Caco-2 (cell line): ENCODE measurements around the gene CTNND2. TPM values are rescaled to one million over a fixed set of nuclear protein-coding genes. Genes with fewer than 3 reads are reported as not detected.

Source experiments
- BruUV-seq: library from RNA; stranded (reverse); fragments of 400-500 nt; replicated peaks from 2 replicates; lab custom pipeline; 2021; lab: Mats Ljungman, UMichigan
- CTCF ChIA-PET: fragments of 300-600 bp; sonication (Branson Sonifier 250); formaldehyde crosslinking; loops from one replicate; lab custom pipeline; 2022; ENCODE audit warnings: antibody characterized with exemption; lab: Charles Lee
- POLR2A ChIA-PET: fragments of 300-600 bp; sonication (Branson Sonifier 250); formaldehyde crosslinking; loops from one replicate; lab custom pipeline; 2022; ENCODE audit warnings: antibody characterized with exemption; lab: Charles Lee
- DNase-seq, 2 experiments: peaks; one replicate each; pipeline versions ENCODE4 v3.0.0 to v3.0.0-alpha.2; 2020 to 2022
- H3K27me3 ChIP-seq: replicated peaks from 2 replicates; pipeline ENCODE4 v1.6.0; 2011; ENCODE audit warnings: low read length; ENCODE audit not compliant: control insufficient read depth, insufficient read depth
- H3K36me3 ChIP-seq: 2 replicates; pipeline ENCODE4 v1.5.1; 2011; ENCODE audit warnings: low read length; ENCODE audit not compliant: control insufficient read depth, insufficient read depth
- H3K4me1 ChIP-seq: fragments of 250-450 bp; sonication (Bioruptor Pico); 2 replicates; pipeline ENCODE4 v1.5.1; 2020; ENCODE audit warnings: mild to moderate bottlenecking
- H3K4me3 ChIP-seq: 2 replicates; pipeline ENCODE4 v1.5.1; 2011; ENCODE audit warnings: low read depth, mild to moderate bottlenecking, control low read depth, low read length
- H3K9me3 ChIP-seq: fragments of 250-450 bp; sonication (Bioruptor Pico); 2 replicates; pipeline ENCODE4 v1.5.1; 2020; ENCODE audit warnings: mild to moderate bottlenecking, moderate library complexity
- H3K27ac Mint-ChIP-seq: one replicate; pipeline ENCODE4 v1.8.0; 2022; ENCODE audit warnings: mixed read lengths; ENCODE audit not compliant: unreplicated experiment
- H3K27me3 Mint-ChIP-seq: one replicate; pipeline ENCODE4 v1.8.0; 2022; ENCODE audit warnings: mixed read lengths; ENCODE audit not compliant: insufficient read depth, unreplicated experiment
- H3K36me3 Mint-ChIP-seq: one replicate; pipeline ENCODE4 v1.8.0; 2022; ENCODE audit warnings: mild to moderate bottlenecking, mixed read lengths; ENCODE audit not compliant: insufficient read depth, unreplicated experiment
- H3K4me1 Mint-ChIP-seq: one replicate; pipeline ENCODE4 v1.8.0; 2022; ENCODE audit warnings: low read depth, mixed read lengths; ENCODE audit not compliant: unreplicated experiment
- H3K4me3 Mint-ChIP-seq: one replicate; pipeline ENCODE4 v1.8.0; 2022; ENCODE audit warnings: mild to moderate bottlenecking, moderate library complexity, mixed read lengths; ENCODE audit not compliant: unreplicated experiment
- H3K9me3 Mint-ChIP-seq: one replicate; pipeline ENCODE4 v1.8.0; 2022; ENCODE audit warnings: mixed read lengths; ENCODE audit not compliant: unreplicated experiment
- CTCF ChIP-seq, 2 experiments: fragments of 200-600 bp in 1 of 2; IDR thresholded peaks; 1 replicate in 1 of 2; 2 replicates in 1 of 2; pipeline versions ENCODE4 v1.5.1 to v1.8.0; 2011 to 2022; ENCODE audit warnings: antibody characterized with exemption in 1 of 2, control low read depth in 1 of 2, inconsistent platforms in 1 of 2, low read depth in 1 of 2, low read length in 1 of 2, mild to moderate bottlenecking in 1 of 2, moderate library complexity in 1 of 2; ENCODE audit not compliant: insufficient read depth in 1 of 2, severe bottlenecking in 1 of 2, unreplicated experiment in 1 of 2
- intact Hi-C: fragments of 100-400 bp; cut with micrococcal nuclease; formaldehyde crosslinking; loops from one replicate; pipeline ENCODE4 v1.10.0; 2022; ENCODE audit not compliant: unreplicated experiment
- total RNA-seq: library from RNA; stranded (reverse); gene quantifications from 2 replicates; pipeline ENCODE4 v1.2.3, GENCODE V29; 2022

CTNND2 gene
- total RNA-seq, 1 experiment from 2014 or later: 0.32 TPM

GRCh38 chr5:11679676-11680075 is 224.6 kb downstream of the CTNND2 start:
- no peak for TF ChIP-seq CTCF (IDR thresholded peaks at IDR 0.05; ENCODE audit: insufficient read depth in 1 of 2, low read depth in 1 of 2, low read length in 1 of 2, severe bottlenecking in 1 of 2, unreplicated experiment in 1 of 2)
- no peaks in the 10 kb centered on the region for H3K27me3 Mint-ChIP-seq
- no peak overlapping the region for H3K27ac Mint-ChIP-seq
- intact Hi-C loops: no loop called here
- Histone ChIP-seq H3K36me3 (no peaks in the 10 kb centered on the region), H3K4me3 (no peak overlapping the region), H3K27me3 (no peaks in the 10 kb centered on the region), H3K9me3 (no peaks in the 10 kb centered on the region), H3K4me1 (no peaks in the 10 kb centered on the region)
- CTCF ChIA-PET: no interaction called here
- H3K4me1 Mint-ChIP-seq: no peaks in the 10 kb centered on the region
- POLR2A ChIA-PET: no interaction called here
- H3K36me3 Mint-ChIP-seq: peaks cover 4% of the 10 kb centered on the region
- no peak overlapping the region for H3K4me3 Mint-ChIP-seq
- DNase-seq: no peak
- no TSS peak for BruUV-seq
- H3K9me3 Mint-ChIP-seq: no peaks in the 10 kb centered on the region

GRCh38 chr5:11675184-11675583 is 229.1 kb downstream of the CTNND2 start:
- Mint-ChIP-seq H3K4me1 (no peaks in the 10 kb centered on the region), H3K27me3 (peaks cover 7% of the 10 kb centered on the region), H3K27ac (no peak overlapping the region), H3K36me3 (peaks cover 4% of the 10 kb centered on the region), H3K4me3 (no peak overlapping the region), H3K9me3 (peaks cover 11% of the 10 kb centered on the region)
- Histone ChIP-seq H3K27me3 (no peaks in the 10 kb centered on the region), H3K4me3 (no peak overlapping the region), H3K36me3 (no peaks in the 10 kb centered on the region), H3K9me3 (no peaks in the 10 kb centered on the region), H3K4me1 (no peaks in the 10 kb centered on the region)
- ChIA-PET POLR2A (no interaction called here), CTCF (no interaction called here)
- BruUV-seq: no TSS peak
- DNase-seq: no peak
- TF ChIP-seq CTCF (IDR thresholded peaks at IDR 0.05; ENCODE audit: insufficient read depth in 1 of 2, low read depth in 1 of 2, low read length in 1 of 2, severe bottlenecking in 1 of 2, unreplicated experiment in 1 of 2): no peak
- intact Hi-C loops: no loop called here

GRCh38 chr5:11672385-11673085 is 231.7 kb downstream of the CTNND2 start:
- DNase-seq: no peak
- no peaks in the 10 kb centered on the region for H3K36me3 ChIP-seq
- Mint-ChIP-seq H3K36me3 (peaks cover 4% of the 10 kb centered on the region), H3K27me3 (peaks cover 10% of the 10 kb centered on the region), H3K4me1 (no peaks in the 10 kb centered on the region), H3K4me3 (no peak overlapping the region), H3K9me3 (peaks cover 11% of the 10 kb centered on the region), H3K27ac (no peak overlapping the region)
- intact Hi-C loops: no loop called here
- no TSS peak for BruUV-seq
- TF ChIP-seq CTCF (IDR thresholded peaks at IDR 0.05; ENCODE audit: insufficient read depth in 1 of 2, low read depth in 1 of 2, low read length in 1 of 2, severe bottlenecking in 1 of 2, unreplicated experiment in 1 of 2): no peak
- CTCF ChIA-PET: no interaction called here
- POLR2A ChIA-PET: no interaction called here
- no peaks in the 10 kb centered on the region for H3K9me3 ChIP-seq
- H3K4me1 ChIP-seq: no peaks in the 10 kb centered on the region
- no peaks in the 10 kb centered on the region for H3K27me3 ChIP-seq
- no peak overlapping the region for H3K4me3 ChIP-seq
